GM12878 (cell line): ENCODE data around the gene CSNK1G3. TPM values are rescaled to one million over a fixed set of nuclear protein-coding genes. Genes with fewer than 3 reads are reported as not detected.

ENCODE experiments used
- FOS ChIP-seq: IDR thresholded peaks from 3 replicates; pipeline ENCODE4 v1.6.1; 2011; ENCODE audit warnings: borderline replicate concordance; ENCODE audit not compliant: insufficient read length; ENCODE audit errors: extremely low read depth
- FOXM1 ChIP-seq: IDR thresholded peaks from 2 replicates; pipeline ENCODE4 v1.6.1; 2012; ENCODE audit warnings: low read depth, mild to moderate bottlenecking, inconsistent platforms, low read length, moderate library complexity
- LARP7 ChIP-seq: fragments of 450-650 bp; IDR thresholded peaks from 2 replicates; pipeline ENCODE4 v1.6.1; 2017; ENCODE audit warnings: mild to moderate bottlenecking
- MTA3 ChIP-seq: IDR thresholded peaks from 2 replicates; pipeline ENCODE4 v1.6.1; 2012; ENCODE audit warnings: low read length, inconsistent platforms, borderline replicate concordance
- NR2C1 ChIP-seq: fragments of 450-650 bp; IDR thresholded peaks from 2 replicates; pipeline ENCODE4 v1.6.1; 2017; ENCODE audit warnings: antibody characterized with exemption, mild to moderate bottlenecking, moderate library complexity
- RAD21 ChIP-seq: IDR thresholded peaks from 2 replicates; pipeline ENCODE4 v1.6.1; 2011; ENCODE audit warnings: mild to moderate bottlenecking, low read depth, low read length, moderate library complexity; ENCODE audit not compliant: insufficient read depth
- RBBP5 ChIP-seq: fragments of 200-600 bp; sonication (generic); conservative IDR thresholded peaks from 2 replicates; pipeline ENCODE4 v1.6.1; 2016
- RFX5 ChIP-seq: IDR thresholded peaks from 2 replicates; pipeline ENCODE4 v1.6.1; 2011; ENCODE audit warnings: low read depth, low read length, improper control_type of control experiment
- RUNX3 ChIP-seq: IDR thresholded peaks from 2 replicates; pipeline ENCODE4 v1.6.1; 2012; ENCODE audit warnings: low read length, inconsistent platforms
- SIN3A ChIP-seq: IDR thresholded peaks from 2 replicates; pipeline ENCODE4 v1.6.1; 2012; ENCODE audit warnings: low read depth, low read length, improper control_type of control experiment
- TARDBP ChIP-seq: IDR thresholded peaks from 2 replicates; pipeline ENCODE4 v1.6.1; 2016; ENCODE audit warnings: borderline replicate concordance
- ZBED1 ChIP-seq: IDR thresholded peaks from 2 replicates; pipeline ENCODE4 v1.6.1; 2016; ENCODE audit warnings: borderline replicate concordance
- polyA plus RNA-seq, 11 experiments: library from polyadenylated mRNA; depleted of rRNA in 4 of 11; unstranded in 6 of 11; stranded (reverse) in 5 of 11; fragments of >200 nt; fragmentation: Nextera tagmentation in 4 of 11; fragmentation: Illumina TruSeq in 1 of 11; extraction: Ambion mirVana in 4 of 11; extraction: Trizol in 1 of 11; gene quantifications; 1 replicate in 1 of 11; 2 replicates in 10 of 11; pipeline versions ENCODE4 v1.2.1 to v1.2.3, GENCODE V29; 2011 to 2016; ENCODE audit warnings: inconsistent platforms in 2 of 11, missing spikeins in 2 of 11, low read depth in 1 of 11
- total RNA-seq, 4 experiments: library from RNA; depleted of rRNA in 3 of 4; stranded (reverse); fragments of >200 nt in 3 of 4; fragmentation: Illumina TruSeq in 1 of 4; extraction: Trizol in 1 of 4; gene quantifications; 2 replicates each; pipeline versions ENCODE4 v1.2.1 to v1.2.3, GENCODE V29; 2013 to 2021
- TF ChIP-seq, protein P1 (sequence below): IDR thresholded peaks from 2 replicates; pipeline ENCODE4 v1.6.1; 2012; ENCODE audit warnings: improper control_type of control experiment, low read depth, low read length; ENCODE audit not compliant: insufficient replicate concordance
- TF ChIP-seq, protein P2 (sequence below), 3 experiments: IDR thresholded peaks in 2 of 3; conservative IDR thresholded peaks in 1 of 3; 2 replicates each; pipeline ENCODE4 v1.5.1; 2011; ENCODE audit warnings: low read depth in 3 of 3, low read length in 3 of 3, mild to moderate bottlenecking in 3 of 3, control low read depth in 2 of 3, moderate library complexity in 2 of 3, inconsistent platforms in 1 of 3, mixed read lengths in 1 of 3; ENCODE audit not compliant: control insufficient read depth in 2 of 3, insufficient read depth in 1 of 3; ENCODE audit errors: extremely low read depth in 1 of 3
- TF ChIP-seq, protein P3 (sequence below): IDR thresholded peaks from 2 replicates; pipeline ENCODE4 v1.6.1; 2012; ENCODE audit warnings: low read length, inconsistent platforms
- TF ChIP-seq, protein P4 (sequence below): fragments of 450-650 bp; IDR thresholded peaks from 2 replicates; pipeline ENCODE4 v1.6.1; 2017; ENCODE audit warnings: mild to moderate bottlenecking, moderate library complexity

CSNK1G3 gene
- total and polyA plus RNA-seq, 10 of the 15 experiments (the other 5 are each of a cell fraction or from before 2014, with no cell fraction given), result 7.4 to 24.1 (median 17.9) TPM

DNA sequence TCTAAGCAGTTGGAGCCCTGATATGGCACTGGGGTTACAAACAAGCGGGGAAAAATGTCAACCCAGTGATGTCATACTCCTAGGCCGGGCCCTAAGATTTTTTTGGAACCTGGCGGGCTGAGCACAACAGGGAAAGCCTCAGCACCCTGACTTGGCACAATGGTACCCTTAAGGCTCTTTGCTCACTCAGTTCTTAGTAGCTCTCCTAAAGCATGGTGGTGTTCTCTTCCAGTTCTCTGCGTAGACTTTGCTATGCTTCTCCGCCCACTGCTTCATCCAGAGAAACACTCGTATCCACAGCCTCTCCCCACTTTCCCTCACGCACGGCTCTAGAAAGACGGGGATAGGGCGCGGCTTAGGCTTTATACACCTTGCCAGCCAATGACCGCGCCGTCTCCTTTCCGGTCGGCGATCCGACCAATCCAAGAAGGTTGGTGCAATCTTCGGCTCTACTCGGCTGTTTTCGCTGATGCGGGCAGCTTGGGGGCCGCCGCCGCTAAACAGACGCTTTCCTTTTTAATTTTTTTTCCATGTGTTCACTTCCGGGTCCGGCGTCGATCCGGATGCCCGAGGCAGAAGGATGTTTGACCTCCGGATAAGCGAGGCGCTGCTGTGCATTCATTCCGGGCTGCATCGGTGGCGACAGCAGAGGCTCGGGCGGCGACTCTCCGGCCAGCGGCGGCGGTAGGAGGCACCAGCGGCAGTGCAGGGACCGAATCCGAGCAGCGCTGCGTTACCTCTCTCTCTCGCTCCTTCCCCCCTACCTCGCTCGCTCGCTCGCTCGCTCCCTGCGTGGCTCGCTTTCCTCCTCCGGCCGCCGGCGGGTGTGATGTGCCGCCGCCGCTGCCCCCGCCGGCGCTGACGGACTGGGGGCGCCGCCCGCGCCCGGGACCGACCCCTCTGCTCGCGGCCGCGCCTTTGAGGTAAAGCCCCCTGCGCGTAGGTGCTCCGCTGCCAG, at the start of gene CSNK1G3 (continued):
- TF ChIP-seq, protein P1, sequence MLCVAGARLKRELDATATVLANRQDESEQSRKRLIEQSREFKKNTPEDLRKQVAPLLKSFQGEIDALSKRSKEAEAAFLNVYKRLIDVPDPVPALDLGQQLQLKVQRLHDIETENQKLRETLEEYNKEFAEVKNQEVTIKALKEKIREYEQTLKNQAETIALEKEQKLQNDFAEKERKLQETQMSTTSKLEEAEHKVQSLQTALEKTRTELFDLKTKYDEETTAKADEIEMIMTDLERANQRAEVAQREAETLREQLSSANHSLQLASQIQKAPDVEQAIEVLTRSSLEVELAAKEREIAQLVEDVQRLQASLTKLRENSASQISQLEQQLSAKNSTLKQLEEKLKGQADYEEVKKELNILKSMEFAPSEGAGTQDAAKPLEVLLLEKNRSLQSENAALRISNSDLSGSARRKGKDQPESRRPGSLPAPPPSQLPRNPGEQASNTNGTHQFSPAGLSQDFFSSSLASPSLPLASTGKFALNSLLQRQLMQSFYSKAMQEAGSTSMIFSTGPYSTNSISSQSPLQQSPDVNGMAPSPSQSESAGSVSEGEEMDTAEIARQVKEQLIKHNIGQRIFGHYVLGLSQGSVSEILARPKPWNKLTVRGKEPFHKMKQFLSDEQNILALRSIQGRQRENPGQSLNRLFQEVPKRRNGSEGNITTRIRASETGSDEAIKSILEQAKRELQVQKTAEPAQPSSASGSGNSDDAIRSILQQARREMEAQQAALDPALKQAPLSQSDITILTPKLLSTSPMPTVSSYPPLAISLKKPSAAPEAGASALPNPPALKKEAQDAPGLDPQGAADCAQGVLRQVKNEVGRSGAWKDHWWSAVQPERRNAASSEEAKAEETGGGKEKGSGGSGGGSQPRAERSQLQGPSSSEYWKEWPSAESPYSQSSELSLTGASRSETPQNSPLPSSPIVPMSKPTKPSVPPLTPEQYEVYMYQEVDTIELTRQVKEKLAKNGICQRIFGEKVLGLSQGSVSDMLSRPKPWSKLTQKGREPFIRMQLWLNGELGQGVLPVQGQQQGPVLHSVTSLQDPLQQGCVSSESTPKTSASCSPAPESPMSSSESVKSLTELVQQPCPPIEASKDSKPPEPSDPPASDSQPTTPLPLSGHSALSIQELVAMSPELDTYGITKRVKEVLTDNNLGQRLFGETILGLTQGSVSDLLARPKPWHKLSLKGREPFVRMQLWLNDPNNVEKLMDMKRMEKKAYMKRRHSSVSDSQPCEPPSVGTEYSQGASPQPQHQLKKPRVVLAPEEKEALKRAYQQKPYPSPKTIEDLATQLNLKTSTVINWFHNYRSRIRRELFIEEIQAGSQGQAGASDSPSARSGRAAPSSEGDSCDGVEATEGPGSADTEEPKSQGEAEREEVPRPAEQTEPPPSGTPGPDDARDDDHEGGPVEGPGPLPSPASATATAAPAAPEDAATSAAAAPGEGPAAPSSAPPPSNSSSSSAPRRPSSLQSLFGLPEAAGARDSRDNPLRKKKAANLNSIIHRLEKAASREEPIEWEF, result no peak
- TF ChIP-seq RUNX3 (peak; percentile 48; the same call in 1 of the 2 replicates), FOS (no peak), ZBED1 (0 out of 2 replicates have a peak, but pooled peaks have one; percentile 25), NR2C1 (peak; percentile 85), SIN3A (peak; percentile 60; the same call in 1 of the 2 replicates), TARDBP (no peak), RAD21 (no peak), LARP7 (peak; percentile 97), MTA3 (no peak; the same call in 1 of the 2 replicates), RBBP5 (no peak), RFX5 (0 out of 2 replicates have a peak, but pooled peaks have one; percentile 51), FOXM1 (no peak)
- TF ChIP-seq, protein P2, sequence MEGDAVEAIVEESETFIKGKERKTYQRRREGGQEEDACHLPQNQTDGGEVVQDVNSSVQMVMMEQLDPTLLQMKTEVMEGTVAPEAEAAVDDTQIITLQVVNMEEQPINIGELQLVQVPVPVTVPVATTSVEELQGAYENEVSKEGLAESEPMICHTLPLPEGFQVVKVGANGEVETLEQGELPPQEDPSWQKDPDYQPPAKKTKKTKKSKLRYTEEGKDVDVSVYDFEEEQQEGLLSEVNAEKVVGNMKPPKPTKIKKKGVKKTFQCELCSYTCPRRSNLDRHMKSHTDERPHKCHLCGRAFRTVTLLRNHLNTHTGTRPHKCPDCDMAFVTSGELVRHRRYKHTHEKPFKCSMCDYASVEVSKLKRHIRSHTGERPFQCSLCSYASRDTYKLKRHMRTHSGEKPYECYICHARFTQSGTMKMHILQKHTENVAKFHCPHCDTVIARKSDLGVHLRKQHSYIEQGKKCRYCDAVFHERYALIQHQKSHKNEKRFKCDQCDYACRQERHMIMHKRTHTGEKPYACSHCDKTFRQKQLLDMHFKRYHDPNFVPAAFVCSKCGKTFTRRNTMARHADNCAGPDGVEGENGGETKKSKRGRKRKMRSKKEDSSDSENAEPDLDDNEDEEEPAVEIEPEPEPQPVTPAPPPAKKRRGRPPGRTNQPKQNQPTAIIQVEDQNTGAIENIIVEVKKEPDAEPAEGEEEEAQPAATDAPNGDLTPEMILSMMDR (IDR thresholded peaks at IDR 0.05 in 2 of 3, conservative IDR thresholded peaks at IDR 0.05 in 1 of 3; ENCODE audit: control insufficient read depth in 2 of 3, extremely low read depth in 1 of 3, insufficient read depth in 1 of 3, low read depth in 3 of 3, low read length in 3 of 3), result peak in 1 of 3 experiments; percentile 19; a peak in 2 of 6 replicates
- TF ChIP-seq, protein P3, sequence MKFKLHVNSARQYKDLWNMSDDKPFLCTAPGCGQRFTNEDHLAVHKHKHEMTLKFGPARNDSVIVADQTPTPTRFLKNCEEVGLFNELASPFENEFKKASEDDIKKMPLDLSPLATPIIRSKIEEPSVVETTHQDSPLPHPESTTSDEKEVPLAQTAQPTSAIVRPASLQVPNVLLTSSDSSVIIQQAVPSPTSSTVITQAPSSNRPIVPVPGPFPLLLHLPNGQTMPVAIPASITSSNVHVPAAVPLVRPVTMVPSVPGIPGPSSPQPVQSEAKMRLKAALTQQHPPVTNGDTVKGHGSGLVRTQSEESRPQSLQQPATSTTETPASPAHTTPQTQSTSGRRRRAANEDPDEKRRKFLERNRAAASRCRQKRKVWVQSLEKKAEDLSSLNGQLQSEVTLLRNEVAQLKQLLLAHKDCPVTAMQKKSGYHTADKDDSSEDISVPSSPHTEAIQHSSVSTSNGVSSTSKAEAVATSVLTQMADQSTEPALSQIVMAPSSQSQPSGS, result no peak
- TF ChIP-seq, protein P4, sequence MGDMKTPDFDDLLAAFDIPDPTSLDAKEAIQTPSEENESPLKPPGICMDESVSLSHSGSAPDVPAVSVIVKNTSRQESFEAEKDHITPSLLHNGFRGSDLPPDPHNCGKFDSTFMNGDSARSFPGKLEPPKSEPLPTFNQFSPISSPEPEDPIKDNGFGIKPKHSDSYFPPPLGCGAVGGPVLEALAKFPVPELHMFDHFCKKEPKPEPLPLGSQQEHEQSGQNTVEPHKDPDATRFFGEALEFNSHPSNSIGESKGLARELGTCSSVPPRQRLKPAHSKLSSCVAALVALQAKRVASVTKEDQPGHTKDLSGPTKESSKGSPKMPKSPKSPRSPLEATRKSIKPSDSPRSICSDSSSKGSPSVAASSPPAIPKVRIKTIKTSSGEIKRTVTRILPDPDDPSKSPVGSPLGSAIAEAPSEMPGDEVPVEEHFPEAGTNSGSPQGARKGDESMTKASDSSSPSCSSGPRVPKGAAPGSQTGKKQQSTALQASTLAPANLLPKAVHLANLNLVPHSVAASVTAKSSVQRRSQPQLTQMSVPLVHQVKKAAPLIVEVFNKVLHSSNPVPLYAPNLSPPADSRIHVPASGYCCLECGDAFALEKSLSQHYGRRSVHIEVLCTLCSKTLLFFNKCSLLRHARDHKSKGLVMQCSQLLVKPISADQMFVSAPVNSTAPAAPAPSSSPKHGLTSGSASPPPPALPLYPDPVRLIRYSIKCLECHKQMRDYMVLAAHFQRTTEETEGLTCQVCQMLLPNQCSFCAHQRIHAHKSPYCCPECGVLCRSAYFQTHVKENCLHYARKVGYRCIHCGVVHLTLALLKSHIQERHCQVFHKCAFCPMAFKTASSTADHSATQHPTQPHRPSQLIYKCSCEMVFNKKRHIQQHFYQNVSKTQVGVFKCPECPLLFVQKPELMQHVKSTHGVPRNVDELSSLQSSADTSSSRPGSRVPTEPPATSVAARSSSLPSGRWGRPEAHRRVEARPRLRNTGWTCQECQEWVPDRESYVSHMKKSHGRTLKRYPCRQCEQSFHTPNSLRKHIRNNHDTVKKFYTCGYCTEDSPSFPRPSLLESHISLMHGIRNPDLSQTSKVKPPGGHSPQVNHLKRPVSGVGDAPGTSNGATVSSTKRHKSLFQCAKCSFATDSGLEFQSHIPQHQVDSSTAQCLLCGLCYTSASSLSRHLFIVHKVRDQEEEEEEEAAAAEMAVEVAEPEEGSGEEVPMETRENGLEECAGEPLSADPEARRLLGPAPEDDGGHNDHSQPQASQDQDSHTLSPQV, result no peak
